ENCODE results near the gene ESYT1.

- TF ChIP-seq CTCF (conservative IDR thresholded peaks at IDR 0.05; ENCODE audit: low read depth, low read length) (no peak), EZH2 (IDR thresholded peaks at IDR 0.05; ENCODE audit: borderline replicate concordance, low read depth, low read length, poor library complexity, severe bottlenecking) (no peak)
These were observed 671 bp downstream of the ESYT1 start for GRCh38 chr12:56128670-56129205.

Data from A673 (cell line).